Measurements from ENCODE around the gene CD200R1.

The CD200R1 gene, protein sequence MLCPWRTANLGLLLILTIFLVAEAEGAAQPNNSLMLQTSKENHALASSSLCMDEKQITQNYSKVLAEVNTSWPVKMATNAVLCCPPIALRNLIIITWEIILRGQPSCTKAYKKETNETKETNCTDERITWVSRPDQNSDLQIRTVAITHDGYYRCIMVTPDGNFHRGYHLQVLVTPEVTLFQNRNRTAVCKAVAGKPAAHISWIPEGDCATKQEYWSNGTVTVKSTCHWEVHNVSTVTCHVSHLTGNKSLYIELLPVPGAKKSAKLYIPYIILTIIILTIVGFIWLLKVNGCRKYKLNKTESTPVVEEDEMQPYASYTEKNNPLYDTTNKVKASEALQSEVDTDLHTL

GRCh38 chr3:112974894-112975293 lies at the start of gene CD200R1:
Gene CD200R1 (minus strand): TSS chr3:112975103. CDS start chr3:112974857, 246 bp downstream.
- DNase-seq (ENCODE audit: low spot score): no peak

DNA sequence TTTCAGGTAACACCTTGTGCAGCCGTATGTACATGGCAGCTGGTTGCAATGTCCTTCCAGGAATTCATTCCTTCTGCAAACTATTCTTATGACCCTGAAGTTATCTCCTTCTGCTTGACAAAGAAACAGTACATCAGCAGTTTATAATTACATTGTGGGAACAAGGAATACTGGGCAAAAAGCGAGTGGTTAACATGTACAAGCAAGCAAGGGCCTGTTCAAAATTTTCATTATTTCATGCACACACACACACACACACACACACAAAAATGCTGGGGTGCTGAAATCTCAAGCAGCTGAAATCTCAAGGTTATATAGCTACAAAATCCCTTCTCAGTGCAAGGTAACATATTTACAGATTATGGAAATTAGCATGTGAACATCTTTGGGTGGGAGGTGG lies 46.6 kb upstream of the CD200R1 start:
- DNase-seq (ENCODE audit: low spot score): no peak

DNA sequence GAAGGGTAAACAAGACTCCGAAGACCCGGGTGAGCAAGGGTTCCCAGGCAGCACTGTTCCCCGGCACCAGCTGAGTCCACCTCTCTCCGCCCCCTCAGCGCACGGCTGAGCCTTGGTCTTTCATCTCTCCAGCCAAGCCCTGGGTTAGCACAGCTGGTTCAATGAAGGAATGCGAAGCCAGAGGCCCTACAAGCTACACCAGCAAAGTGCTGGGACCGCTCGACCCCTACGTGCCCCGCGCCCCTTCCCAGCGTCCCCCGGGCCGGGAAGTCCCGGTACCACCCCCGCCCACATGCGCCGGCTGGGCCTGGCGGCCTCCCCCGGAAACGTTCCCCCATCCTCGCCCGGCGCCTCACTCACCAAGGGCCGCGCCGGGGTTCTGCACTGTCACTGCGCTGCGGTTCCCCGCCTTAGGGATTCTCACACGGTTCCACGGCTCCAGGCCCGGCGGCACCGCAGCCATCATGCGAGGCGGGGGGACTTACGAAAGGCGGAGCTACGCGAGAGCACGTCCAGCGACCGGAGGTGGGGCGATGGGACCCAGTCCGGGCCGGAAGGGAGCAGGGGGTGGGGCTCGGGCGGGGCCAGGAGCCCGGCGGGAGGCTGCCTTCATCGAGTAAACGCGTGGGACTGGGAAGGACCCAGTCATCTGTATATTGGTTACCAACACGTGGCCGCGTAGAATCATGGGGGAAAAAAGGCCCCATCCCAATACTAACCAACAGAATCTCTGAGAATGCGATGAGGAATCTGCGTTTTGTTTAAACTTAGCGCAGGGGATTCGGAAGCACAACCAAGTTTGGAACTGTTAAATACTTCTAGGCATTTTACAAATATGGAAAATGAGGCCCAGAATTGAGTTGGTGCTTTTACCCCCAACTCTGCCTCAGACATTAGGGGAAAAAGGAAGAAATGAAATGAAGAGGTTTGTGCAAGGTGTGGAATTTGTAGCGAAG lies 44.6 kb upstream of the CD200R1 start:
- DNase-seq (ENCODE audit: low spot score): peak; percentile 92

- no peak for DNase-seq (ENCODE audit: low spot score)
These were observed 43.8 kb upstream of the CD200R1 start for GRCh38 chr3:113018536-113019181.

DNA sequence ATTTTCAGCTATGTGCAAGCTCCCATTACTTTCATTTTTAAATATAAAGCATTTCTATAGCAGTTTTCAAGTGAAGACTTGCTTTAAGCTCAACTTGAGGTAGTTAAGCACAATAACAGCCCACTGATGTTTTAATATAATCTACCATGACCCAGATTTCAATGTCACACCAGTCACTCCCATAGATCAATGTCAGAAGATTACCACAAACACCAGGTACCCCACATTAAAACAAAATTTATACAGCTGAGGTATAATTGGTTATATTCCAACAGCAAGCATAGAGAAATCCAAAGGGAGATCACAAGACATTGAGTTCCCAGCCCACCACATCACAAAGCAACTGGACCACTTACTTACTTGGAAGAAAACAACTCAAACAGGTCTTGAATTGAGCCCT lies 38.7 kb upstream of the CD200R1 start:
- no peak for DNase-seq (ENCODE audit: low spot score)

GRCh38 chr3:113008117-113008516 lies 33.2 kb upstream of the CD200R1 start:
- DNase-seq (ENCODE audit: low spot score): no peak

- no peak for DNase-seq (ENCODE audit: low spot score)
These were observed 31.6 kb upstream of the CD200R1 start for GRCh38 chr3:113006359-113007056.

DNA sequence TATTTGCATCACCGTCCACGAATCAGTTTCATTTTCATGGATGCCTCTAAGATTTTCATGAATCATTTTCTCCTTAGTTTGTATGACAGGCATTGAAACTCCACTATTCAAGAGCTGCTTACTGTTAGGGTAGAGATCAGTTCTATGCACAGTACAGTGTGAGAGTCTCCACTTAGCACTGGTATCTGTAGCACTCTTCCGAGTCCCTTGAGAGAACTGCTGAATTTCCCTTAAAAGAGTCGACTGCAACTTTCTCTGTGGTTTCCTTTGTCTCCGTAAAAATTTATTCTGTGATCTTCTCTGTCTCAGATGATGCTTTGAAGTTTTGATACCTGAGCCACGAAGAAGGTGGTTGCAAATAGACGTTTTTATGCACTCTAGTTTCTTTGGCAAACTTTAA lies 30.7 kb upstream of the CD200R1 start:
- DNase-seq (ENCODE audit: low spot score): no peak

DNA sequence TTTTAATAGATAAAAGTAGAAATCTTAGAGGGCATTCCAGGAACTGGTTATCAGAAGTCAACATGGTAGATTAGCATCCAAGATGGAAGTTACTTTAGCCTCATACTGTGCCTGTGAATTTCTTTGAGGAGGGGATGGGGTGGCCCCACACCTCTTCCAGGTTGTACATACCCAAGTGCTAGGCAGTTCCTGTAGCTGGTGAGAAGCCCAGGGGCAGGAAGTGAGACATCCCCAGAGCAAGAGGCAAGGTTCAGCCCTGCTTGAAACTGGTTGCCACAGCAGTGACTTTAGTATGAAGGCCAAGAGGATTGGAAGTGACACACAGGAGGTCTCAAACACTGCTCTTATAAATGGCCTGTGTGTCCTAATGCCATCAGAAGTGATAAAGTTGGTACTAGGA lies 27.8 kb upstream of the CD200R1 start:
- DNase-seq (ENCODE audit: low spot score): no peak

- no peak for DNase-seq (ENCODE audit: low spot score)
These were observed 27.1 kb upstream of the CD200R1 start for GRCh38 chr3:113002037-113002436.

- DNase-seq (ENCODE audit: low spot score): no peak
These were observed 25.8 kb upstream of the CD200R1 start for GRCh38 chr3:113000691-113001090.

- DNase-seq (ENCODE audit: low spot score): no peak
These were observed 20.9 kb upstream of the CD200R1 start for GRCh38 chr3:112995800-112996199.

DNA sequence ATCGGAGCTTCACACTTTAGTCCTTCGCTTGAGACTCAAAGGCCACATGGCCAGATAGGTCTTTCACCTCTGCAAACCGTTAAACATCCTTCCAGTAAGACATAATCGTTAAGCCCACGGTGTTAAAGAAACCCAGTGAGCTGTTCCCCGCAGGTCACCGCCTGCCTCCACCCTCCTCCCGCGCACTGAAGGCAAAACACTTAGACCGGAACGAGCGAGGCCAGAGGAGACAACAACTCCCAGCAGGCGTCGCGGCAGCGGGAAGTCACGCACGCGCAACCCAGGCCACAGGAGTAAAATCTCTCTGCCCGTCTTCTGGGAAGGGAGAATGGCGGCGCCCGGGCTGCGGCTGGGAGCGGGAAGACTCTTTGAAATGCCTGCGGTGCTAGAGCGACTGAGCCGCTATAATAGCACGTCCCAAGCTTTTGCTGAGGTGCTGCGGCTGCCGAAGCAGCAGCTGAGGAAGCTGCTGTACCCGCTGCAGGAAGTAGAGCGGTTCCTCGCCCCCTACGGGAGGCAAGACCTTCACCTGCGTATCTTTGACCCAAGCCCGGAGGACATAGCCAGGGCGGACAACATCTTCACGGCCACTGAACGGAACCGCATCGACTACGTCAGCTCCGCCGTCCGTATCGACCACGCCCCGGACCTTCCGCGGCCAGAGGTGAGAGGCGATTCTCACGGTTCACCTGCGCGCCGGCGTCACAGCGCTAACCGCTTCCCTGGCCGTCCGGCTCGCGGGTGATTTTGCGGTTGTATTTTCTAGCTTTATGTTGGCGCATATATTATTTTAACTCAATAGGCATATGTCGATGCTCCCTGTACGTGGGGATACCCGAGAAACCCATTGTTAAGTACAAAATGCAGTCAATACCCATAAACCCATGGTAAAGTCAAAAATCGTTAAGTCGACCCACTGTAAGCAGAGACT lies 16.0 kb upstream of the CD200R1 start, which contains the start of gene GTPBP8:
Gene GTPBP8, plus strand, starts transcription at position 313 of the 931 bp plus-strand sequence. Its CDS starts 16 bp downstream, at position 329.
- peak; percentile 94 for DNase-seq (ENCODE audit: low spot score)

DNA sequence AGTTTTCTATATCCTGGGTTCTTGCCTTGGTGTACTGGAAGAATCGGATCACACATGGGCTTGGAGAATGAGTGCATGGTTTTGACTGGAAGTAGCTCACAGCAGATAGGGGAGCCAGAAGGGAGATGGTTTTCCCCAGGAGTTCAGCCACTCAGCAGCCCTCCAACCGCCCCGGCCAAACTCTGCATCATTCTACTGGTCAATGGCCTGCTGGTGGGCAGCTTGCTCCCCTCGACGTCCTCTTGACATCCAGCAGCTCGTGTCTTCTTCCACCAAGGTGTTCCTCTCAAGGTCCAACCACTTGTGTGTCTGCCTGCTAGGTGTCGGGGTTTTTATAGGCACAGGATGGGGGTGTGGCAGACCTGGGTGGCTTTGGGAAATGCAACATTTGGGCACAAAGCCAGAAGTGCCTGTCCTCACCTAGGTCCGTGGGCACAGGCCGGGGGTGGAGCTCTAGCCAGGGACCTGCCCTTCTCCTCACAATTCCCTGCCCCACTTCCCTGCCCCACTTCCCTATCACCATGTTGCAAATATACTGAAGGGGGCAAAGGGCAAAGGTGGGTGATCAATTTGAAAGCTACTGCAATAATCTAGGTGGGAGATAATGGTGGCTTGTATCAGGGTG lies 12.9 kb upstream of the CD200R1 start:
- DNase-seq (ENCODE audit: low spot score): no peak

DNA sequence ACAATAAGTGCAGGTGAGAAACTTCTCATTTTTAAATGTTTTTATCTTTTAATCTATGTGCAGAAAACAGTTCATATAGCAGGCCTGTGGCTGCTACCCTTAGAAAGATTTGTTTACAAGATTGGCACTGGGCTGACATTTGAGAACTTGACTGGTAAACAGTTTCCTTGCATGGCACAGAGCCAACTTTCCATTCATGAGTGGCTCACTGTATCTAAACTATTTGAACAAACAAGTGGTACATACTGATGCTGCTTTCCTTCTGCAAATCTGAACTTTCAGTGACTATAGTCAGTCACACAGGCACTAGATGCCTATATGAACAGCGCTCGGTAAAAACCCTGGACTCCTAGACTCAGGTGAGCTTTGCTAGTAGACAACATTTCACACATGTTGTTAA lies 9.6 kb upstream of the CD200R1 start:
- peak; percentile 6 for DNase-seq (ENCODE audit: low spot score)

GRCh38 chr3:112982710-112983109 lies 7.8 kb upstream of the CD200R1 start:
- no peak for DNase-seq (ENCODE audit: low spot score)

GRCh38 chr3:112980080-112980479 lies 5.2 kb upstream of the CD200R1 start:
- no peak for DNase-seq (ENCODE audit: low spot score)

DNA sequence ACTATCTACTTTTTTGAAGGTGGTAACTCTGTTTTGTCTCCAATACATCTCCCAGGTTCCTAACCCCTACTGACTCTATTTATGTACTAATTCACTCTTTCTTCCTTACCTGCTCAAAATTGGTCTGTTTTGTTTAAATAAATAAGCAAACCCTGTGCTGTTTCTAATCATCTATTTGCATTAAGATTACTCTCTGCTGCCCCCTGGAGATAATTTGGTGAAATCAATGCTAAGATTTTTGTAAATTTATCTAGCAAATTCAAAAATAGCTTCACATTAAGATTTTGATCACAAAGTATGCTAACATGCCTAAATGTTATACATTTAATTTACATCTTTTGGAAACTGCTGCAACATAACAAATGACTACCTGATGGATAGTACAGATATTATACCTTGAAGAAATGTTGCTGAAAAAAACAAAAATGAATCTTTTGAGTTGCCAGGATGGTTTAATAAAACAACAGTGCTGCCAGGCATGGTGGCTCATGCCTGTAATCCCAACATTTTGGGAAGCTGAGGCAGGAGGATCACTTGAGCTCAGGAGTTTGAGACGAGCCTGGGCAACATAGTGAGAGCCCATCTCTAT lies 4.4 kb upstream of the CD200R1 start:
- DNase-seq (ENCODE audit: low spot score): peak; percentile 32

GRCh38 chr3:112976953-112977352 lies 2.0 kb upstream of the CD200R1 start:
- no peak for DNase-seq (ENCODE audit: low spot score)

- no peak for DNase-seq (ENCODE audit: low spot score)
These were observed 1.1 kb upstream of the CD200R1 start for GRCh38 chr3:112976001-112976400.

Measured in LoVo (cell line).